Measurements from ENCODE around the gene FSTL4. TPM values are rescaled to one million over a fixed set of nuclear protein-coding genes. Genes with fewer than 3 reads are reported as not detected.

The FSTL4 gene
- total RNA-seq, 1 donor from 2014 or later, result 14.3 TPM

GRCh38 chr5:133582971-133583370 is 29.4 kb downstream of the FSTL4 start:
- Mint-ChIP-seq H3K27ac (no peak overlapping the region), H3K4me1 (no peaks in the 10 kb centered on the region), H3K9me3 (no peaks in the 10 kb centered on the region), H3K4me3 (no peak overlapping the region), H3K36me3 (no peaks in the 10 kb centered on the region), H3K27me3 (ENCODE audit: low read depth) (peaks cover 12% of the 10 kb centered on the region)
- DNase-seq (ENCODE audit: low spot score in 2 of 2, unreplicated experiment in 2 of 2), result no peak
- TF ChIP-seq, protein P1, sequence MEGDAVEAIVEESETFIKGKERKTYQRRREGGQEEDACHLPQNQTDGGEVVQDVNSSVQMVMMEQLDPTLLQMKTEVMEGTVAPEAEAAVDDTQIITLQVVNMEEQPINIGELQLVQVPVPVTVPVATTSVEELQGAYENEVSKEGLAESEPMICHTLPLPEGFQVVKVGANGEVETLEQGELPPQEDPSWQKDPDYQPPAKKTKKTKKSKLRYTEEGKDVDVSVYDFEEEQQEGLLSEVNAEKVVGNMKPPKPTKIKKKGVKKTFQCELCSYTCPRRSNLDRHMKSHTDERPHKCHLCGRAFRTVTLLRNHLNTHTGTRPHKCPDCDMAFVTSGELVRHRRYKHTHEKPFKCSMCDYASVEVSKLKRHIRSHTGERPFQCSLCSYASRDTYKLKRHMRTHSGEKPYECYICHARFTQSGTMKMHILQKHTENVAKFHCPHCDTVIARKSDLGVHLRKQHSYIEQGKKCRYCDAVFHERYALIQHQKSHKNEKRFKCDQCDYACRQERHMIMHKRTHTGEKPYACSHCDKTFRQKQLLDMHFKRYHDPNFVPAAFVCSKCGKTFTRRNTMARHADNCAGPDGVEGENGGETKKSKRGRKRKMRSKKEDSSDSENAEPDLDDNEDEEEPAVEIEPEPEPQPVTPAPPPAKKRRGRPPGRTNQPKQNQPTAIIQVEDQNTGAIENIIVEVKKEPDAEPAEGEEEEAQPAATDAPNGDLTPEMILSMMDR (IDR thresholded peaks at IDR 0.05; ENCODE audit: unreplicated experiment), result no peak

- H3K27me3 Mint-ChIP-seq (ENCODE audit: low read depth), result peaks cover 14% of the 10 kb centered on the region
- H3K9me3 Mint-ChIP-seq, result no peaks in the 10 kb centered on the region
- no peaks in the 10 kb centered on the region for H3K36me3 Mint-ChIP-seq
- no peak overlapping the region for H3K4me3 Mint-ChIP-seq
- H3K4me1 Mint-ChIP-seq, result no peaks in the 10 kb centered on the region
- H3K27ac Mint-ChIP-seq, result no peak overlapping the region
- TF ChIP-seq, protein P1 (IDR thresholded peaks at IDR 0.05; ENCODE audit: unreplicated experiment), result no peak
- DNase-seq (ENCODE audit: low spot score in 2 of 2, unreplicated experiment in 2 of 2), result no peak
Measured at GRCh38 chr5:133581918-133582317, 30.4 kb downstream of the FSTL4 start.

DNA sequence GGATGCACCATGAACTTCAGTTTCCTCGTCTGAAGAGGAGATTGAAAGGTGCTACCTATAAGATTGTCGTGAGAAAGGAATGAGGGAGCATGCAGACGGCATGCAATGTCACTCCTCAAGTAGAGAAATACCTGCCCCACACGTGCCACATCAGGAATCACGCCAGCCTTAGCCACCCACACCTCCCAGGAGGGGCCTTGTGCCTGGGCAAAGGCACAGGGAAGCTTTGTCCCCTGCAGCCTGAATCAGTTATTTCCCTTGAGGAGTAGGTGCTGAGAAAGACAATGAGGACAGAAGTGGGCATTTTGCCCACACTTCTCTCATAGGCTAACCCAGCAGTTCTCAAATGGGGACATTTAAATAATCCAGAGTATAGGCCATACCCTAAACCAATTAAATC is 31.0 kb downstream of the FSTL4 start:
- Mint-ChIP-seq H3K36me3 (no peaks in the 10 kb centered on the region), H3K4me1 (no peaks in the 10 kb centered on the region), H3K9me3 (no peaks in the 10 kb centered on the region), H3K4me3 (no peak overlapping the region), H3K27ac (no peak overlapping the region), H3K27me3 (ENCODE audit: low read depth) (peaks cover 14% of the 10 kb centered on the region)
- TF ChIP-seq, protein P1 (IDR thresholded peaks at IDR 0.05; ENCODE audit: unreplicated experiment), result no peak
- DNase-seq (ENCODE audit: low spot score in 2 of 2, unreplicated experiment in 2 of 2), result no peak

DNA sequence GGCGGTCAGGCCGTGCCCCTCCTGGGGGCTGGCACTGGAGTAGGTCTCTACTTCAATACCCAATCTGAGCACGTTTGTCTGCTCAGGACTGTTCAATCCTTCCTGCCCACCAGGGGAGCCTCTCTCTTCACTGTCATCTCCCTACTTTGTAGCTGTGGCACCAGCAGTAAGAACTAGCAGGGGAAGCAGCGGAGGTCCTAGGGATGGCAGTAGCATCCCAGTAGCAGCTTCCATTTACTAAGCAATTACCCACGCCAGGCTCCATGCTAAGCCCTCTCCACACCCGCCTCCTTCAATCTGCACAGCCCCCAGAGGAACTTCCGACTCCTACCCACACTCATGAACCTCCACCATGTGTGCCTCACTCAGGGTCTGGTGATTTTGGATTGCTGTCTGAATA is 31.7 kb downstream of the FSTL4 start:
- Mint-ChIP-seq H3K9me3 (no peaks in the 10 kb centered on the region), H3K27me3 (ENCODE audit: low read depth) (peaks cover 14% of the 10 kb centered on the region), H3K4me1 (no peaks in the 10 kb centered on the region), H3K36me3 (no peaks in the 10 kb centered on the region), H3K4me3 (no peak overlapping the region), H3K27ac (no peak overlapping the region)
- TF ChIP-seq, protein P1 (IDR thresholded peaks at IDR 0.05; ENCODE audit: unreplicated experiment), result no peak
- no peak for DNase-seq (ENCODE audit: low spot score in 2 of 2, unreplicated experiment in 2 of 2)

- Mint-ChIP-seq H3K27ac (no peak overlapping the region), H3K4me3 (no peak overlapping the region), H3K4me1 (no peaks in the 10 kb centered on the region), H3K27me3 (ENCODE audit: low read depth) (peaks cover 14% of the 10 kb centered on the region), H3K36me3 (no peaks in the 10 kb centered on the region), H3K9me3 (no peaks in the 10 kb centered on the region)
- no peak for DNase-seq (ENCODE audit: low spot score in 2 of 2, unreplicated experiment in 2 of 2)
- TF ChIP-seq, protein P1 (IDR thresholded peaks at IDR 0.05; ENCODE audit: unreplicated experiment), result no peak
Measured at GRCh38 chr5:133579766-133580165, 32.6 kb downstream of the FSTL4 start.

DNA sequence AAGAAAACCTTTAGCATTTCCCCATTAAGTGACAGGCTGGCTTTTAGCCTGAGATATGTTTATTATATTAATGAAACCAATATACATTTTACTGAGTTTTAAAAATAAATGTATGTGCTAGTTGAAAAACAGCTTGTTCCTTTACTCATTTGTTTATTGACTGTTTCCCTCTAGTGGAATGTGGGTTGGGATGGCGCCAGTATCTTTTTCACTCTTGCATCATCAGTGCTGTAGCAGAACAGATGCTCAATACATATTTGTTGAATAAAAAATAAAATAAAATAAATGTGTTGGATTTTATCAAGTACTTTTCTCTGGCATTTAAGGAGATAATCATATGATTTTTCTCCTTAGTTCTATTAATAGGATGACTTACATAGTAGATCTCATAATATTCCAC is 43.0 kb downstream of the FSTL4 start:
- no peak for DNase-seq (ENCODE audit: low spot score in 2 of 2, unreplicated experiment in 2 of 2)
- Mint-ChIP-seq H3K4me3 (no peak overlapping the region), H3K4me1 (no peaks in the 10 kb centered on the region), H3K36me3 (peaks cover 9% of the 10 kb centered on the region), H3K27me3 (ENCODE audit: low read depth) (peaks cover 31% of the 10 kb centered on the region), H3K9me3 (peaks cover 20% of the 10 kb centered on the region), H3K27ac (no peak overlapping the region)
- TF ChIP-seq, protein P1 (IDR thresholded peaks at IDR 0.05; ENCODE audit: unreplicated experiment), result no peak
